GM21786 (cell line): ENCODE measurements around the gene PPFIBP1.
A peak's percentile ranks its signal among the peaks of the same experiment; 100 is the strongest.

Source experiments
- ATAC-seq: cut with Tn5 transposase; IDR thresholded peaks from one replicate; pipeline ENCODE4 v1.9.1; 2021; ENCODE audit not compliant: unreplicated experiment

Gene PPFIBP1

GRCh38 chr12:27511723-27512045 is 12.3 kb upstream of the PPFIBP1 start:
- no peak for ATAC-seq

GRCh38 chr12:27513155-27513824 is 10.7 kb upstream of the PPFIBP1 start:
- ATAC-seq = no peak

- ATAC-seq = no peak
Observed at GRCh38 chr12:27515671-27516070, 8.3 kb upstream of the PPFIBP1 start.

- ATAC-seq = no peak
Observed at GRCh38 chr12:27516625-27517024, 7.4 kb upstream of the PPFIBP1 start.

- no peak for ATAC-seq
Observed at GRCh38 chr12:27517546-27517945, 6.5 kb upstream of the PPFIBP1 start.

GRCh38 chr12:27517961-27518665 is 5.9 kb upstream of the PPFIBP1 start:
- no peak for ATAC-seq

GRCh38 chr12:27521066-27521465 is 2.9 kb upstream of the PPFIBP1 start:
- ATAC-seq = no peak

GRCh38 chr12:27521981-27522380 is 2.0 kb upstream of the PPFIBP1 start:
- no peak for ATAC-seq

GRCh38 chr12:27523305-27523641 is 733 bp upstream of the PPFIBP1 start:
- ATAC-seq = peak; percentile 8

GRCh38 chr12:27524494-27524835 is 459 bp downstream of the PPFIBP1 start:
- ATAC-seq = no peak

- ATAC-seq = no peak
Observed at GRCh38 chr12:27524839-27525753, 1.1 kb downstream of the PPFIBP1 start.

GRCh38 chr12:27527512-27527911 is 3.5 kb downstream of the PPFIBP1 start:
- no peak for ATAC-seq

- ATAC-seq = no peak
Observed at GRCh38 chr12:27528788-27529187, 4.8 kb downstream of the PPFIBP1 start.

GRCh38 chr12:27530157-27530922 is 6.3 kb downstream of the PPFIBP1 start:
- no peak for ATAC-seq

- ATAC-seq = no peak
Observed at GRCh38 chr12:27531896-27532295, 7.9 kb downstream of the PPFIBP1 start.

- ATAC-seq = peak; percentile 46
Observed at GRCh38 chr12:27534060-27534764, 10.2 kb downstream of the PPFIBP1 start.

- peak; percentile 9 for ATAC-seq
Observed at GRCh38 chr12:27534765-27535161, 10.8 kb downstream of the PPFIBP1 start.

- no peak for ATAC-seq
Observed at GRCh38 chr12:27535318-27535717, 11.3 kb downstream of the PPFIBP1 start.

GRCh38 chr12:27537855-27538675 is 14.1 kb downstream of the PPFIBP1 start:
- no peak for ATAC-seq

- ATAC-seq = no peak
Observed at GRCh38 chr12:27539191-27539631, 15.2 kb downstream of the PPFIBP1 start.
